ENCODE data around the gene WNT10A. TPM values are rescaled to one million over a fixed set of nuclear protein-coding genes. Genes with fewer than 3 reads are reported as not detected.

Gene WNT10A
- total RNA-seq, 1 experiment from 2014 or later: 1.5 TPM

- Histone ChIP-seq H3K27ac (ENCODE audit: low read depth, low read length) (no peak overlapping the region), H3K9me2 (ENCODE audit: insufficient read depth) (no peaks in the 10 kb centered on the region), H3K79me2 (ENCODE audit: insufficient read depth, low read length) (no peaks in the 10 kb centered on the region), H2AFZ (ENCODE audit: low read depth, low read length, poor library complexity, severe bottlenecking) (peak overlapping the region; percentile 42), H3K4me2 (ENCODE audit: low read length) (peak overlapping the region; percentile 49), H3K36me3 (ENCODE audit: control insufficient read depth in 1 of 2, insufficient read depth in 2 of 2, low read length in 2 of 2) (no peaks in the 10 kb centered on the region), H3K9me3 (ENCODE audit: control insufficient read depth in 1 of 2, insufficient read depth in 1 of 2, low read depth in 1 of 2, low read length in 2 of 2) (no peaks in the 10 kb centered on the region), H3K4me3 (replicated peaks in 1 of 2; ENCODE audit: low read depth in 1 of 2, low read length in 2 of 2) (no peak overlapping the region), H3K9ac (ENCODE audit: low read length) (no peak overlapping the region), H3K4me1 (ENCODE audit: control insufficient read depth in 1 of 2, insufficient read depth in 2 of 2, low read length in 2 of 2) (peaks cover 32 to 57% of the 10 kb centered on the region in 2 experiments), H4K20me1 (ENCODE audit: insufficient read depth) (no peaks in the 10 kb centered on the region), H3K27me3 (ENCODE audit: insufficient read depth, low read length) (no peaks in the 10 kb centered on the region)
- ChIA-PET POLR2A (interaction anchor here (2.0 kb wide), 1 partner anchor 149 kb away, joined by 8 read pairs; no protein-coding TSS in a partner anchor), CTCF (interaction anchor here (0.9 to 4.3 kb wide), 15 partner anchors 8 to 677 kb away, joined by 3 to 35 read pairs (median 5); partner anchors contain the start of genes BCS1L and ZNF142), RAD21 (ENCODE audit: low non-redundant PET in 1 of 2, low total read pairs in 2 of 2, uncharacterized antibody in 2 of 2, unreplicated experiment in 2 of 2) (interaction anchor here (0.8 to 1.1 kb wide), 4 partner anchors 41 to 127 kb away, joined by 3 to 5 read pairs (median 4); no protein-coding TSS in a partner anchor)
- ATAC-seq (peak; percentile 71), DNase-seq (ENCODE audit: low read depth, low spot score) (peak; percentile 77)
- intact Hi-C loops (cut with micrococcal nuclease): loop anchor here (1.0 to 2.0 kb wide), 5 partner anchors 45 to 302 kb away; no protein-coding TSS in a partner anchor
- no TSS peak for BruUV-seq (replicated peaks)
- TF ChIP-seq YY1 (IDR thresholded peaks at IDR 0.05; ENCODE audit: extremely low read depth, insufficient replicate concordance, low read depth, low read length): peak; percentile 15
- TF ChIP-seq CTCF (IDR thresholded peaks at IDR 0.05 in 2 of 3, conservative IDR thresholded peaks at IDR 0.05 in 1 of 3; ENCODE audit: borderline replicate concordance in 1 of 3, insufficient read depth in 1 of 3, low read depth in 2 of 3, low read length in 2 of 3): peak in 2 of 3 experiments; percentile 74 to 85; a peak in 4 of 6 replicates
- TF ChIP-seq ATF3 (IDR thresholded peaks at IDR 0.05): no peak
Observed at GRCh38 chr2:218852911-218853667, 27.6 kb upstream of the WNT10A start.
